CD4-positive, alpha-beta T cell treated with Interleukin-17A for 4 hours (primary cell): ENCODE measurements around the gene ELSPBP1.
"Not testable (repeated sequence)": the region's sequence is repeated elsewhere in the genome, so short reads cannot be mapped to it uniquely, and the experiment has no call there.

ENCODE experiments used
- DNase-seq: peaks from one replicate; pipeline ENCODE4 v3.0.0-alpha.2; 2020; ENCODE audit warnings: mixed read lengths

Gene ELSPBP1

GRCh38 chr19:47994209-47994802, at the start of gene ELSPBP1:
Gene ELSPBP1, plus strand, starts transcription at chr19:47994632. Its CDS starts 14,036 bp downstream, at chr19:48008668.
- no peak for DNase-seq

GRCh38 chr19:47949852-47950521, 44.4 kb upstream of the ELSPBP1 start:
- DNase-seq, result not testable (repeated sequence)

GRCh38 chr19:47952132-47952531, 42.3 kb upstream of the ELSPBP1 start:
- DNase-seq, result not testable (repeated sequence)

GRCh38 chr19:47955936-47956335, 38.5 kb upstream of the ELSPBP1 start:
- DNase-seq, result not testable (repeated sequence)

GRCh38 chr19:47973529-47973928, 20.9 kb upstream of the ELSPBP1 start:
- DNase-seq, result no peak

- no peak for DNase-seq
Observed at GRCh38 chr19:47991191-47991808, 3.1 kb upstream of the ELSPBP1 start.

- no peak for DNase-seq
Observed at GRCh38 chr19:47992070-47992469, 2.4 kb upstream of the ELSPBP1 start, which contains the start of gene BSPH1. Gene BSPH1, minus strand, starts transcription at chr19:47992170. Its CDS starts 89 bp downstream, at chr19:47992081.

- DNase-seq, result no peak
Observed at GRCh38 chr19:47996230-47996727, 1.8 kb downstream of the ELSPBP1 start.

GRCh38 chr19:47998800-47999199, 4.4 kb downstream of the ELSPBP1 start:
- DNase-seq, result no peak

GRCh38 chr19:48000846-48001245, 6.4 kb downstream of the ELSPBP1 start:
- DNase-seq, result no peak

GRCh38 chr19:48004236-48004635, 9.8 kb downstream of the ELSPBP1 start:
- no peak for DNase-seq

GRCh38 chr19:48006762-48007161, 12.3 kb downstream of the ELSPBP1 start:
- DNase-seq, result no peak

- no peak for DNase-seq
Observed at GRCh38 chr19:48010932-48011758, 16.7 kb downstream of the ELSPBP1 start.

- no peak for DNase-seq
Observed at GRCh38 chr19:48020686-48021085, 26.3 kb downstream of the ELSPBP1 start.

- DNase-seq, result no peak
Observed at GRCh38 chr19:48023011-48023410, 28.6 kb downstream of the ELSPBP1 start.

- DNase-seq, result no peak
Observed at GRCh38 chr19:48023518-48023917, 29.1 kb downstream of the ELSPBP1 start.

- DNase-seq, result no peak
Observed at GRCh38 chr19:48025480-48025879, 31.0 kb downstream of the ELSPBP1 start.

- DNase-seq, result no peak
Observed at GRCh38 chr19:48029431-48029830, 35.0 kb downstream of the ELSPBP1 start.

- DNase-seq, result no peak
Observed at GRCh38 chr19:48030073-48030472, 35.6 kb downstream of the ELSPBP1 start.

- no peak for DNase-seq
Observed at GRCh38 chr19:48033604-48034003, 39.2 kb downstream of the ELSPBP1 start.

GRCh38 chr19:48036765-48037164, 42.3 kb downstream of the ELSPBP1 start:
- no peak for DNase-seq

- DNase-seq, result no peak
Observed at GRCh38 chr19:48041877-48042580, 47.6 kb downstream of the ELSPBP1 start.
